ENCODE results near the gene ACTMAP.
"Not testable (repeated sequence)": the region's sequence is repeated elsewhere in the genome, so short reads cannot be mapped to it uniquely, and the experiment has no call there.

GRCh38 chr19:40766385-40766784 is 16.1 kb upstream of the ACTMAP start:
- TF ChIP-seq CTCF, POLR2A (IDR thresholded peaks at IDR 0.05): not testable (repeated sequence)
